Stomach (tissue), 4 donors: ENCODE measurements around the gene ANKRD11.

Source experiments
- CTCF ChIP-seq, 7 experiments: fragments of 450-650 bp in 4 of 7; fragments of 200-600 bp in 3 of 7; sonication (generic) in 3 of 7; IDR thresholded peaks; one replicate each; pipeline ENCODE4 v1.5.1; 2016 to 2019; ENCODE audit warnings: antibody characterized with exemption in 7 of 7, control low read depth in 2 of 7, mild to moderate bottlenecking in 1 of 7
- POLR2A ChIP-seq, 4 donors: fragments of 450-650 bp; IDR thresholded peaks; one replicate each; pipeline ENCODE4 v1.6.1; 2016; ENCODE audit warnings: antibody characterized with exemption in 4 of 4, control low read depth in 2 of 4, mild to moderate bottlenecking in 1 of 4, moderate library complexity in 1 of 4

- no peak for TF ChIP-seq POLR2A (IDR thresholded peaks at IDR 0.05)
- TF ChIP-seq CTCF (IDR thresholded peaks at IDR 0.05) = no peak
These were observed 16.4 kb upstream of the ANKRD11 start for GRCh38 chr16:89506791-89507191.
